ENCODE results near the gene RPTN.

- TF ChIP-seq, protein P1, sequence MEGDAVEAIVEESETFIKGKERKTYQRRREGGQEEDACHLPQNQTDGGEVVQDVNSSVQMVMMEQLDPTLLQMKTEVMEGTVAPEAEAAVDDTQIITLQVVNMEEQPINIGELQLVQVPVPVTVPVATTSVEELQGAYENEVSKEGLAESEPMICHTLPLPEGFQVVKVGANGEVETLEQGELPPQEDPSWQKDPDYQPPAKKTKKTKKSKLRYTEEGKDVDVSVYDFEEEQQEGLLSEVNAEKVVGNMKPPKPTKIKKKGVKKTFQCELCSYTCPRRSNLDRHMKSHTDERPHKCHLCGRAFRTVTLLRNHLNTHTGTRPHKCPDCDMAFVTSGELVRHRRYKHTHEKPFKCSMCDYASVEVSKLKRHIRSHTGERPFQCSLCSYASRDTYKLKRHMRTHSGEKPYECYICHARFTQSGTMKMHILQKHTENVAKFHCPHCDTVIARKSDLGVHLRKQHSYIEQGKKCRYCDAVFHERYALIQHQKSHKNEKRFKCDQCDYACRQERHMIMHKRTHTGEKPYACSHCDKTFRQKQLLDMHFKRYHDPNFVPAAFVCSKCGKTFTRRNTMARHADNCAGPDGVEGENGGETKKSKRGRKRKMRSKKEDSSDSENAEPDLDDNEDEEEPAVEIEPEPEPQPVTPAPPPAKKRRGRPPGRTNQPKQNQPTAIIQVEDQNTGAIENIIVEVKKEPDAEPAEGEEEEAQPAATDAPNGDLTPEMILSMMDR (IDR thresholded peaks at IDR 0.05): no peak
- no peak for TF ChIP-seq POLR2A (IDR thresholded peaks at IDR 0.05)
Measured at GRCh38 chr1:152104854-152105253, 54.2 kb downstream of the RPTN start.

All from esophagus squamous epithelium (tissue), 4 donors.